ENCODE measurements around the gene MED31. TPM values are rescaled to one million over a fixed set of nuclear protein-coding genes. Genes with fewer than 3 reads are reported as not detected.
"Not testable (repeated sequence)": the region's sequence is repeated elsewhere in the genome, so short reads cannot be mapped to it uniquely, and the experiment has no call there.

MED31 gene
- 10 to 100 TPM; 17.3 to 25.3 TPM for total RNA-seq

DNA sequence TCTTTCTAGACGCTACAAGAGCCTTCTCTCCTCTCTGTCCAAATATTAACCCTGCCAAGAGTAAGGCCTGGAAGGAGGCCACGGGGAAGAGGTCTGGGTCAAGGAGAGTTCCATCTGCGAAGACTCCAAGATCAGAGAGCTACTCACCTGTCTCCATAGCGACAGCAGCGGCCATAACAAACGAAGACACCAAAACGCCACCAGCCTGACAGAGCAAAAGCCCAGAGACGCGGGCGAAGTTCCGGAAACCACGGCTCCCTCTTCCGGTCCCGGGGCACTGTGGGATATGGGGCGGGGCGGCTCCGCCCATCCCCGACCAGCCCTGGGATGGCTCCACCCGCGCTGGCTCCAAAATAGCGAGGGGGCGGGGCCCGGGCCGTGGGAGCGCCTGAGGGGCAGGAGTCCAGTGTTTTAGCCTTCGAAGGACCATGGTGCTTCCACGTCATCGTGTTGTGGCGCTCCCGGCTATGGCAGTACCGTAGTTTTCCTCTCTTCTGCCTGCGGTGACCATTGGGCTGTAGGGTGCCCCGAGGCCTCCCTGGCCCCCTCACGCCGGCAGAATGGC is at the start of gene MED31, which contains the start of gene C17orf100:
TSS of gene MED31 (minus strand) at position 252 of the 565 bp plus-strand sequence. CDS start at position 175, 77 bp downstream.
TSS of gene C17orf100 (plus strand) at position 409 of the 565 bp plus-strand sequence. CDS start at position 561, 152 bp downstream.
- DNase-seq (ENCODE audit: low spot score) (peak; percentile 96), ATAC-seq (peak; percentile 99)
- H3K9me3 Mint-ChIP-seq = no peaks in the 10 kb centered on the region
- peaks cover 19 to 30% of the 10 kb centered on the region in 2 donors for H3K27me3 Mint-ChIP-seq
- peak within 1 kb of the TSS; percentile 99 for H3K4me3 Mint-ChIP-seq
- peaks cover 44 to 46% of the 10 kb centered on the region in 2 donors for H3K4me1 Mint-ChIP-seq (ENCODE audit: low read depth in 2 of 2)
- H3K27ac Mint-ChIP-seq = peak within 1 kb of the TSS; percentile 91 to 94
- H3K36me3 Mint-ChIP-seq = peaks cover 10% of the 10 kb centered on the region

GRCh38 chr17:6700948-6701307 is 49.5 kb upstream of the MED31 start:
- no peaks in the 10 kb centered on the region for H3K4me1 Mint-ChIP-seq (ENCODE audit: low read depth in 2 of 2)

GRCh38 chr17:6699997-6700947 is 48.9 kb upstream of the MED31 start:
- H3K4me1 Mint-ChIP-seq (ENCODE audit: low read depth in 2 of 2) = no peaks in the 10 kb centered on the region

More at GRCh38 chr17:6700948-6701307, 49.5 kb upstream of the MED31 start:
- DNase-seq (ENCODE audit: low spot score) (peak; percentile 15), ATAC-seq (no peak)
- H3K27me3 Mint-ChIP-seq = peaks cover 10 to 11% of the 10 kb centered on the region in 2 donors
- no peak overlapping the region for H3K27ac Mint-ChIP-seq
- no peaks in the 10 kb centered on the region for H3K9me3 Mint-ChIP-seq
- H3K4me3 Mint-ChIP-seq = no peak overlapping the region
- no peaks in the 10 kb centered on the region for H3K36me3 Mint-ChIP-seq

GRCh38 chr17:6698004-6698403 is 46.6 kb upstream of the MED31 start:
- Mint-ChIP-seq H3K27me3 (peaks cover 13% of the 10 kb centered on the region in 2 donors), H3K4me3 (no peak overlapping the region), H3K36me3 (no peaks in the 10 kb centered on the region), H3K27ac (no peak overlapping the region), H3K9me3 (no peaks in the 10 kb centered on the region), H3K4me1 (ENCODE audit: low read depth in 2 of 2) (no peaks in the 10 kb centered on the region)
- ATAC-seq = no peak
- peak; percentile 38 for DNase-seq (ENCODE audit: low spot score)

More at GRCh38 chr17:6699997-6700947, 48.9 kb upstream of the MED31 start:
- ATAC-seq (no peak), DNase-seq (ENCODE audit: low spot score) (peak; percentile 12)
- peaks cover 10 to 11% of the 10 kb centered on the region in 2 donors for H3K27me3 Mint-ChIP-seq
- no peaks in the 10 kb centered on the region for H3K9me3 Mint-ChIP-seq
- no peak overlapping the region for H3K27ac Mint-ChIP-seq
- no peak overlapping the region for H3K4me3 Mint-ChIP-seq
- H3K36me3 Mint-ChIP-seq = no peaks in the 10 kb centered on the region

- peak in 1 of 2 donors; percentile 5 for ATAC-seq
- no peak overlapping the region for H3K4me3 Mint-ChIP-seq
- H3K36me3 Mint-ChIP-seq = no peaks in the 10 kb centered on the region
- peak; percentile 32 for DNase-seq (ENCODE audit: low spot score)
- peaks cover 15 to 24% of the 10 kb centered on the region in 2 donors for H3K27me3 Mint-ChIP-seq
- no peaks in the 10 kb centered on the region for H3K4me1 Mint-ChIP-seq (ENCODE audit: low read depth in 2 of 2)
- H3K27ac Mint-ChIP-seq = no peak overlapping the region
- no peaks in the 10 kb centered on the region for H3K9me3 Mint-ChIP-seq
Observed at GRCh38 chr17:6696906-6697305, 45.5 kb upstream of the MED31 start.

DNA sequence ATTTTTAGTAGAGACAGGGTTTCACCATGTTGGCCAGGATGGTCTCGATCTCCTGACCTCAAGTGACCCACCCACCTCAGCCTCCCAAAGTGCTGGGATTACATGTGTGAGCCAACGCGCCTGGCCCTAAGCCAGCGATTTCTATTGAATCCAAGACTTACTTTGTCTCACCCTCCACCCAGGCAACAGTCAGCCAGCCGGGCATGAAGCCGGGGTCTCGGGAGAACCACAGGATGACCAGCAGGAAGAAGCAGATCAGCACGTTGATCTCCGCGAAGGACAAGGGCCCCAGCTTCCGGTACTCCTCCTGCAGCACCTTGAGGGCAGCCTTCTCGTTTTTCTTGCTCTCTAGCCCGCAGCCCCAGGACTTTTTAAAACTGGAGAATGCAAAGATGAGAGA is 44.2 kb upstream of the MED31 start:
- Mint-ChIP-seq H3K4me1 (ENCODE audit: low read depth in 2 of 2) (no peaks in the 10 kb centered on the region), H3K36me3 (no peaks in the 10 kb centered on the region), H3K9me3 (no peaks in the 10 kb centered on the region), H3K27me3 (peaks cover 23 to 38% of the 10 kb centered on the region in 2 donors), H3K27ac (no peak overlapping the region), H3K4me3 (no peak overlapping the region)
- no peak for ATAC-seq
- DNase-seq (ENCODE audit: low spot score) = no peak

GRCh38 chr17:6695051-6695450 is 43.6 kb upstream of the MED31 start:
- H3K36me3 Mint-ChIP-seq = no peaks in the 10 kb centered on the region

GRCh38 chr17:6691958-6692357 is 40.6 kb upstream of the MED31 start:
- DNase-seq (ENCODE audit: low spot score); H3K4me1 Mint-ChIP-seq (ENCODE audit: low read depth in 2 of 2); ATAC-seq; H3K27ac Mint-ChIP-seq; H3K4me3 Mint-ChIP-seq; H3K36me3 Mint-ChIP-seq; H3K9me3 Mint-ChIP-seq: not testable (repeated sequence)
- peaks cover 31 to 52% of the 10 kb centered on the region in 2 donors for H3K27me3 Mint-ChIP-seq

More at GRCh38 chr17:6695051-6695450, 43.6 kb upstream of the MED31 start:
- H3K9me3 Mint-ChIP-seq = no peaks in the 10 kb centered on the region
- H3K27ac Mint-ChIP-seq = no peak overlapping the region
- ATAC-seq (no peak), DNase-seq (ENCODE audit: low spot score) (no peak)
- H3K4me1 Mint-ChIP-seq (ENCODE audit: low read depth in 2 of 2) = no peaks in the 10 kb centered on the region
- H3K27me3 Mint-ChIP-seq = peaks cover 26 to 43% of the 10 kb centered on the region in 2 donors
- H3K4me3 Mint-ChIP-seq = no peak overlapping the region

- peaks cover 33 to 52% of the 10 kb centered on the region in 2 donors for H3K27me3 Mint-ChIP-seq
- H3K27ac Mint-ChIP-seq = no peak overlapping the region
- peak in 1 of 2 donors; percentile 40 for ATAC-seq
- no peaks in the 10 kb centered on the region for H3K36me3 Mint-ChIP-seq
- H3K9me3 Mint-ChIP-seq = no peaks in the 10 kb centered on the region
- no peak for DNase-seq (ENCODE audit: low spot score)
- H3K4me1 Mint-ChIP-seq (ENCODE audit: low read depth in 2 of 2) = no peaks in the 10 kb centered on the region
- H3K4me3 Mint-ChIP-seq = no peak overlapping the region
Observed at GRCh38 chr17:6691546-6691945, 40.1 kb upstream of the MED31 start.

GRCh38 chr17:6690641-6691040 is 39.2 kb upstream of the MED31 start:
- ATAC-seq (no peak), DNase-seq (ENCODE audit: low spot score) (no peak)
- Mint-ChIP-seq H3K4me1 (ENCODE audit: low read depth in 2 of 2) (no peaks in the 10 kb centered on the region), H3K9me3 (no peaks in the 10 kb centered on the region), H3K27me3 (peaks cover 33 to 60% of the 10 kb centered on the region in 2 donors), H3K36me3 (no peaks in the 10 kb centered on the region), H3K27ac (no peak overlapping the region), H3K4me3 (no peak overlapping the region)

- no peak for DNase-seq (ENCODE audit: low spot score)
- ATAC-seq = no peak
- H3K27me3 Mint-ChIP-seq = peaks cover 35 to 52% of the 10 kb centered on the region in 2 donors
- no peaks in the 10 kb centered on the region for H3K9me3 Mint-ChIP-seq
- H3K36me3 Mint-ChIP-seq = no peaks in the 10 kb centered on the region
- H3K27ac Mint-ChIP-seq = no peak overlapping the region
- H3K4me1 Mint-ChIP-seq (ENCODE audit: low read depth in 2 of 2) = peaks cover 0 to 2% of the 10 kb centered on the region in 2 donors
- no peak overlapping the region for H3K4me3 Mint-ChIP-seq
Observed at GRCh38 chr17:6688944-6689343, 37.5 kb upstream of the MED31 start.

DNA sequence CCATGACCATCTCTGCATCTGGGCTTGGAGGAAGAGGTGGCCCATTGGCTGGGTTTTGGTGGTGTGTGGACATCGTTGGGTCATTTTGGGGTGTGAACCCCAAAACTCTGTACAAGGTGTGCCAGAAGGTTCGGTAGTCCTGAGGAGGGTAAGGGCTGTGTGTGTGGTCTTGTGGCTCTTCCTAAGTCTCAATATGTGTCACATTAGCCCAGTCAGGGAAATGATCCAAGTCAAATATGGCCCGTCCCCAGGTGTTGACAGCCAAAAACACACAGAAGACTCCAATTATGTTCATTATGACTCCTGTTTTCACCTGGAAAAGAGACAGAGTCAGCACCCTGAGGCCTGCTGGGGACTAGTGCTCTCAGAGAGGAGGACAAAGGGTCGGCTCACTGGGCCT is 34.6 kb upstream of the MED31 start:
- no peaks in the 10 kb centered on the region for H3K36me3 Mint-ChIP-seq
- no peaks in the 10 kb centered on the region for H3K9me3 Mint-ChIP-seq
- no peak overlapping the region for H3K27ac Mint-ChIP-seq
- DNase-seq (ENCODE audit: low spot score) (no peak), ATAC-seq (no peak)
- peaks cover 0 to 2% of the 10 kb centered on the region in 2 donors for H3K4me1 Mint-ChIP-seq (ENCODE audit: low read depth in 2 of 2)
- H3K4me3 Mint-ChIP-seq = no peak overlapping the region
- peaks cover 37 to 43% of the 10 kb centered on the region in 2 donors for H3K27me3 Mint-ChIP-seq

DNA sequence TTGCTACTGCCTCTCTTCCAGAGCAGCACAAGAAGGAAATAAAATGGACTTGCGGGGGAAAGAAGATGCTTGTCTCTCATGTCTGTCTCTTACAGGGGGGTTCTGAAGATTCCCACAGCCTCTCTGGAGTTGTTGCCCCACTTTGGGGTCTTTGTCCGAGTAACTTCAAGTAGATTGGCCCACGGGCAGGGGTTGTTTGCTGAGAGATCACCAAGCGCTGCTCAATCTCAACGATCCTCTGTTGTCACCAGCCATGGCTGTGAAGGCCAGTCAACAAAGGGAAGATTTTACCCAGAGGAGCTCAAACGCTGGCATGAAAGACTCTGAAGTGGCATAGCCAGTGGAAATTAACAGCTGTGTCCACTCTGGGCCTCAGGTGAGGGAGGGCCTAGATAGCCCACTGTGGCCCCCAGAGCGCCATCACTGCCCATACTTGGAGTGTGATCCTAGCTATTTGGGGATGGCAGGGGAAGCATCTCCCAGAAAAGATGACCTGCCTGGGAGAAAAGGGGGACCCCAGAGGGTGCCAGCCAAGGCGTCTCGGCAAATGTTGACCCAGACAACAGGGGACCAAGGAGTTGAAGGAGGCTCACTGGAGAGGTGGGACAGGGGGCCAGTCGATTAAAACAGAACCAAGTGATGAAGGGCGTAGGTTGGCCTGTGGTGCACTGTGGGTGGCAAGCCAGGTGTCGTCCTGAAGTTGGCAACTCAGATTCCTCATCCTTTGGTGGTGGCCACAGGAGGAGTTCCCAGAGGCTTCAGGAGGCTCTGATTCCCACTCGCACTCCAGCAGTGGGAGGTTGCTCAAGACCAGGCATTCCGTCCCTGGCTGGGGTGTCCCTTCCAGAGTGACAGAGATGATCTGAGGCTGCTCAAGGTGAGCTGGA is 33.7 kb upstream of the MED31 start:
- ATAC-seq (no peak), DNase-seq (ENCODE audit: low spot score) (no peak)
- Mint-ChIP-seq H3K4me1 (ENCODE audit: low read depth in 2 of 2) (peaks cover 0 to 2% of the 10 kb centered on the region in 2 donors), H3K4me3 (no peak overlapping the region), H3K27ac (no peak overlapping the region), H3K36me3 (no peaks in the 10 kb centered on the region), H3K9me3 (no peaks in the 10 kb centered on the region), H3K27me3 (peaks cover 34 to 36% of the 10 kb centered on the region in 2 donors)

Data from natural killer cell treated with Interleukin-12 subunit alpha and Interleukin-12 subunit beta and Interleukin-15 and Interleukin-18, amount 100 ng/mL, for 72 hours (primary cell).